Hematopoietic multipotent progenitor cell treated with erythropoietin and hydrocortisone succinate and interleukin-3 and kit ligand, for 8 days (in vitro differentiated cells): ENCODE results near the gene HOXC10.

Experiments
- DNase-seq: peaks from one replicate; pipeline ENCODE4 v3.0.0-alpha.2; 2015

The HOXC10 gene

DNA sequence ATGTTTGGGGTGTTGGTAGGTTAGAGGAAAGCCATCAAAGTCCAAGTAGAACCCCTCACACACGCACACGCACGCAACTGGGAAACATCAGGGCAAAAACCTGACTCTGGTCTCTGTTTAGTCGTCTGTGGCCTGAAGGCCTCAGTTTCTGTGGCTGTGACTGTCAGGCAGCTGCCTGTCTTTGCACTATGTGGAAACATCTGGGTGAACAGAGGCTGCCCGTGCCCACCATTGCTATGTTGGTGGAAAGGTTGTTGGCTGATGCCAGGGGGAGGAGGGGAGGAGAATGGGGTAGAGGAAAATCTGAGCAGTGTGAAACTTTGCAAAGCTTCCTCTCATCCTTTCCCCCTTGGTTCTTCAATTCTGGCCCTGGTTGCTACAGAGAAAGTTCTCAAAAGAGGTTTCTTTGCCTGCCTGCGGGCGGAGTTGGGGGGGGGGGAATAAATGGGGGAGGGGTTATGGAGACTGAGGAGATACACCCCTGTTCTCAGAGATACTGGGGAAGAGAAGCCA is 7.5 kb downstream of the HOXC10 start:
- no peak for DNase-seq

DNA sequence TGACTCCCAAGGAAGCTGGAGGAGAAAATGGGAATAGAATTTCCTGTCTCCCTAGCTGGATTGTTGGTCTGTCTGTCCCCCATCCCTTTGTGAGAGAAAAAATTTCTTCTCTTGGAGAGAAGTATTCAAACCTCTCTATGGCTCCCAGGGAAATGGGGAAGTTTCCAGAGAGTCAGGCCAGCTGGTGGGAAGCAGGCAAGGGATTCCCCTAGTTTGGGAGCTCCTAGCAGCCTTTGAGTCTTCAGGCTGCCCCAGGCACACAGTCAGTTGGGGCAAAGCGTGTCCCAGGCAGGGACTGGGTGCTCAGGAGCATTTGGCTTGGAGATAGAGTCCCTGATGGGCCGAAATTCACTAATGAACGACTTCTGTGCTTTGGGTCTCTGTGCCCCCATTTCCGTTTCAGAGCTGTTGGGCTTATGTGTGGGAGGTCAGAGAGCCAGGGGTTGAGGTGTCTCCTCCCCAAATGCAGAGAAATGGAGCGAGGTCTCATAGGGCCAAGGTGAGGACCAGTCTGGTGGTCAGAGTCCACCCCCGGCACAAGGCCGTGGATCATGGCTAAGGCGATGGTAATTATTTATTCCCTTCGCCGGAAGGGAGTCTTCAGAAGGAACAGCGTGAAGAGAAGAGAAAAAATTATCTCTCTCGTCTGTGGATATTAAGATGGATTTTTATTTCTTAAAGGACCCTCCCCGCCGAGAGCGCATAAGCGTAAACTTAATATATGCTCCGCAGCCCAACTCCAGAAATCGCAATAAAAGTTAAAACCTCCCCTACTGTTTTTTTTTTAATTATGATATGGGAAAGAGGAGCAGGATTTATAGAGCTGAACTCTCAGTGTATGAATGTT is 8.4 kb downstream of the HOXC10 start:
- no peak for DNase-seq

DNA sequence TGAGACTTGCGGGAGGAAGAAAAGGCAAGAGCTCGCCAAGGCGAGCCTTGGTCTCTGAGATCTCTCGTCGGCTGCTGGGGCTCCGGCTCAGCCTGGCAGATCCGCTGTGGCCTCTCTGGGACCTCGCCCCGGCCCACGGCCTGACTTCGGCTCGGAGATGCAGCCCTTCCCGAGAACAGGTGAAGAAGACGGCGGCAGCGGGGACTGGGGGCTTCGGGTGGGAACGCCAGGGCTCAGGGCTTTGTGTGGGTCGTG is 9.0 kb downstream of the HOXC10 start:
- no peak for DNase-seq

DNA sequence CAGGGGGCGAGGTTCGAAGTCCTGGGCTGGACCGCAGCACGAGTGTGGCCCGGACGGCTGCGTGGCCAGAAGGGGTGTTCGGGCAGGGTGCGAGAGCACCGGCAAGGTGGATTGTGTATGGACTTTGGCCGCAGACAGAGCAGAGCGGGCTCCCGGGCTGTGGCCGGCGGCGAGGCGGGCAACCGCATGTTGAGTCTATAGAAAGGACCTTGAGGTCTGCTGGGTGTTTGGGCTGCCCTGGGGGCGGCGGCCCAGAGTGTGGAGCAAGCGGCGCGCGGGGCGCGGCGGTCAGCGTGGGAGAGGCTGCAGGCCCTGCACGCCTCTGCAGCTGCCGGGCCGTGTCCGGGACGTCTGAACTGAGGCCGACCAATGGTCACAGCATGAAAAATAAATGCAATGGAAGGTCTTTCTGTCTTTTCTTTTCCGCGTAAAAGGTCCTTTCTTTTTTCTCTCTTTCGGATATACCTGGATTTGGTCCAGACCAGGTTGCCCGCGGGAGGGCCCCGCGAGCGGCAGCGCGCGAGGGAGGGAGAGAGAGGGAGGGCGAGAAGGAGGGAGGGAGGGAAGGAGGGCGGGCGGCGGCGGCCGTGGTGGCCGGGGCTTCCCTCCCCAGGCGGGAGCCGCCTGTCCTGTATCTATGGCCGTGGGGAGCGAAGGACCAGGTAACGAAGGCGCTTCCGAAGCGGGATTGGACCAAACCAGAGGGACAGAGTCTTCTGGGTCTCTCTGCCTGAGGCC is 9.5 kb downstream of the HOXC10 start:
- DNase-seq, result no peak

DNA sequence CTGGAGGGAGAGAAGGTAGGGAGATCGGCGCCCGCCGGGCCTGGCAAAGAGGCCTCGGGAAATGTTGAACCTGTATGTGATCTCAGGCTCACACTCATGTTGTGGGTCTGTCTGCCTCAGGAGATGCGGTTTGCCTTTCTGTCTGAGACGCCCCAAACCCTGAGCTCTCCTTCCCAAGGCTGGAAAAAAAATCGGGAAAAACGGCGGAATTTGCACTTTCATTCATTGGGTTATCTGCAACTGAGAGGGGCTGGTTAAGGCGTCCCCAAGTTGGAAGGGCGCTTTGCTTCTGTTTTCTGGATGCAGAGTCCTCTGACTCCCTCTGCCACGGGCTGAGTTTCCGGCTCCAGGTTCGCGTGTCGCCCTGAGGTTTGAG is 10.0 kb downstream of the HOXC10 start:
- no peak for DNase-seq

DNA sequence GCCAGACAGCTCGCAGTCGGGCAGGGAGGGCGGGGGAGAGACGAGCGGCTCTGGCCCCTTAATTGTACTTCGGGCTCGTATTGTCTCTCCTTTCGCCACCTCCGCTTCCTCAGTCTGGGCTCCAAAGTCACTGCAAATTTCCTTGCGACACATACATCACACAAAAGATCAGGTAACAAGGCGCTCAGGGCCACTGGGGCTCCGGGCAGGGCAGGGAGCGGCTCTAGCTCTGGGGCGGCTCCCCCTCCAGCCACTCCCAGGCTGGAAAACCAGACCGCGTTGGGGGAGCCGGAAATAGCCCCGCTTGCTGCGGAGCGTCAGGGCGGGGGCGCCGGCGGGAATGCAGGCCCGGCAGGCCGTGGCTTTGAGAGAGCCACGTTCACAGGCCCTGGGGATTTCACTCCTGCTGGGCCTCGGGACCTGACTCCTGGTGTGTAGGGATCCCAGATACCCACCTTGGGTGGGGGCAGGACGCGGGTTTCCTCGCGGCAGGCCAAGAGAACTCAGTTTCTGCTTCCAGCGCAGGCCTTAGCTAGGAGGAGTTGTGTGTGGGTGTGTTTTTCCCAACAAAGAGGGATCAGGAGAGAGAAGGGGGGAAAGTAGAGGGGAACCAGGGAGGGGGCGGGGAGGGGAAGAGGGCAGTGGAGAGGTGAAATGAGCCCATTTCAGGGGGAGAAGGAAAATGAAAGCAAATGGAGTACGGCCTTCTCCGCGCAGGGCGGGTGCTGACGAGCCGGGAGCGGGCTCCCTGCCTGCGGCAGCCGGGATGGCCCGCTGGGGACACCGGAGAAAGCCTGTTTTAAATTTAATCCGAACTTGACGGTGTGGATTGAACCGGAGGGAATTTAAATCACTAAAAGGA is 10.7 kb downstream of the HOXC10 start:
- DNase-seq, result no peak

DNA sequence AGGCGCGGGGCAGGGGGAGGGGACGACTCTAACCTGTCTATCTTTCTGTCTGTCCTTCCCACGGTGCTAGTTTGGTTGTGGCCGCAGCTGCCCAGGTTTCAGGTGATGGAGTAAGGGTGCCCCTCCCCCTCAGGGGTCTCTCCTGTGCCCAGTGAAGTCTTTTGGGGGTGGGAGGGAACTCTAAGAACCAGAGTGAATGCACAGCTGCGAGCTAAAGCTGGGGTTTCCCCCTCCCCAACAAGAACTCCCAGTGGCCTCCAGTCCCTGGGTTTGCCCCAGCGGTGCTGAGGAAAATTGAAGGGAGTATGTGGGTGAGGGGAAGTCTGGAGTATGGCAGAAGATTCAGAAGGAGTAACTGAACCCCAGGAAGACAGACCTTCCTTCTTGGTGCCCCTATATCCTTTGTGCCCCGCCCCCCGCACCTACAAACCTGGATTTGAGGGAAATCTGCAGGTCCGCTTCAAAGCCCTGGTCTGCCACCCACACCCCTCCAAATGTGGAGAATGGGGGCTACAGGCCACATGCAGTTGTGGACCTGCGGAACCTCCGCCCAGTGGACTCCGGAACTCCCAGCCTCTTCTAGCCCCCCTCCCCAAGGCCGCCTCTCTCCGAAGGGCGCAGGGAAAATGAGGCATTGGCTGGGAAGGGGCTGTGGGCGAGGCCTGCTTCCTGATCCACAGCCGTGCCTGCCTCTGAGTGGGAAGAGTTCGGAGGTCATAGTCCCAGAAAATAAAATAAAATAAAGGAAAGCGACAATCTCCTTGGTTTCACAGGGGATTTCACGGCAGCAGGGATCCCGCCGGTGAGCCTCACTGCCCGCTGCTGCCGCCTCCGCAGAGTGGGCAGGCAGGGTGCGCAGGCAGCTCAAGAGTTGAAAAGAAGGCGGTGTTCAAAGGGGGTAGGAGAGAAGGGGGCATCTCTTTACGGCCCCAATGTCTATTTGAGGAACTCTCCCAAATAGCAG is 11.6 kb downstream of the HOXC10 start:
- no peak for DNase-seq

DNA sequence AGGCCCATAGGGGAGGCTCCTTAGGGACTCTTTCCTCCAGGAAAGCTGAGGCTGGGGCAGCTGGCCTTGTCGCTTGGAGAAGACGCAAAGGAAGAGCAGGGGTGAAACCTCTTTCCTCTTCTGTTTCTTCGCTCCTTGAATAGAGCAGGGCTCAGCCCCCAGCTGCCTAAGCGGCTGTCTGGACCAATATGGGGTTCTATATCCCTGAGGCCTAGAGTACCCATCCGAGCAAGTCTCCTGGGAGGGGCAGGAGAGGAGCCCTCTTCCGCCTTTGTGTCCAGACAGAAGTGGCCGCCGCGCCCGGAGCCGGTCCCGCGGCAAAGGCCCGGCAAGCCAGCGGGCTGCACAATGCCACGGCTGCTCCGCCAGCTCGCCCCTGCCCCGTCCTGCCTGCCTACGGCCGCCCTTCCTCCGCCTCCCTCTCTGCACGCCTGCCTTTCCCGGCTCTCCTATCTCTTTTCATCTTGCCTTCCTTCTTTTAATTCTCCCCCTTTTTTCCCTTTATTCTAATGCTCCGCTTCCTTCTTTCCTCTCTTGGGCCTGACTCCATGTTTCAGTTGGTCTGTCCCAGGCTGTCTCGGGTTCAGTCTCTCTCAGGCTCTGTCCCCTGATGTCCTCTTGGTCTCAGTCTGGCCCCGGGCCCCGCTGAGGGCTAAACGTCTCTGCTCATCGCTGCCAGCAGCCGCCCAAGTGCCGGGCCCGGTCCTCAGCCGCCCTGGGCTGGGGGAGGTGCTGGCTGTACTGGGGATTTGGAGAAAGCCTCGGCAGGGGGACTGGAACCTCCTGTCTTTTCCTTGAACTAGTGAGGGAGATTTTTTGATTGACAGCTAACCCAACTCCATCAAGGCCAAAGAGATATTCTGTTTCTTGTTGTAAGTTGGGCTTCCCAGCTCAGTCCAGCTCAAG is 12.5 kb downstream of the HOXC10 start:
- DNase-seq, result no peak

DNA sequence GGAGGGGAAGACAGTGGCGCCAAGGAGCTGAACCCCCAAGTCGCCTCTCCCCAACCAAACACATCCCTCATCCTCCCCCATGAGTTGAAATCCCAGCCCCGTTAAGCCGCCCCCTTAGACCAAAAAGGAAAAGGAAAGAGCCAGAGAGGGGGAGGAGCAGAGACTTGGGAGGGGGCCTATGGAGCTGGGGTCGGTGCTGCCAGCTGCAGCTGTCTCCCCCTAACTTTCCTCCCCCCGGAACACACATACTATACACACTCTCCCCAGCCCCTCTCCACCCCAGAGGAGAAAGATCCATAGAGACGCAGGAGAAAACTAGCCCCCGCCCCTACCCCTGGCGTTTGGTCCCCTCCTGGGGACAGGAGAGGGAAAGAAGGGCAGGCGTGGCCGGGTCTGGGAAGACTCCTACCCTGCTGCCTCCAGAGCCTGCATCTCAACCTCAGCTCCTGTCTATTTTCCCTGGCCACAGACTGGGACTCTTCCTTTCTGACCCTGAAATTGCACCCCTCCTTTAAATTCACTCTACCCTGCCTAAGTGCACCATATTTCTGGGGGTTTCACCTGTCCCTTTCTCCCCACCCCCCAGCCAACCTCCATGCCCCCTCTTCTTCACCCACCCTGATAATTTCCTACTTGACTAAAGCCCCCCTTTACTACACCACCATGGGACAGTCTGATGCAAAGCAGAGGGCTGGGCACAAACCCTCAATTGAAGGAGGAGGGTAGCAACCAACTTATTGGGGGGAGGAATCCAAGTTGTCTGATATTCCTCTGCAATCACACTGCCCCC is 13.4 kb downstream of the HOXC10 start:
- no peak for DNase-seq

DNA sequence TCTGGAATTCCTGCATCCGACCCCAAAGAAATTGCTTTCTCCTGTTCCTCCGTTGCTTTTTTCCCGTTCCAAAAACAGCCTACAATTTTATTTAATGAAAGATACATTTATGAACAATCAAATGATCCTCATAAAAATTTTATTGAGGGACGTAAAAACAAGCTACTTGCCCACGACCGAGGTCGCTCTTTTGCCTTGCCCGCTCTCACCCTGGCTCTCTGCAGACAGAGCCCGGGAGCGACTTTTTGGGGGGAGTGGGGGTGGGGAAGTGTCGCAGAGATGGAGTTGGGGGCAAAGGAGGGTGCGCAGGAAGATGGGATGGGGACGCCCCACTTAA is 13.9 kb downstream of the HOXC10 start:
- no peak for DNase-seq

DNA sequence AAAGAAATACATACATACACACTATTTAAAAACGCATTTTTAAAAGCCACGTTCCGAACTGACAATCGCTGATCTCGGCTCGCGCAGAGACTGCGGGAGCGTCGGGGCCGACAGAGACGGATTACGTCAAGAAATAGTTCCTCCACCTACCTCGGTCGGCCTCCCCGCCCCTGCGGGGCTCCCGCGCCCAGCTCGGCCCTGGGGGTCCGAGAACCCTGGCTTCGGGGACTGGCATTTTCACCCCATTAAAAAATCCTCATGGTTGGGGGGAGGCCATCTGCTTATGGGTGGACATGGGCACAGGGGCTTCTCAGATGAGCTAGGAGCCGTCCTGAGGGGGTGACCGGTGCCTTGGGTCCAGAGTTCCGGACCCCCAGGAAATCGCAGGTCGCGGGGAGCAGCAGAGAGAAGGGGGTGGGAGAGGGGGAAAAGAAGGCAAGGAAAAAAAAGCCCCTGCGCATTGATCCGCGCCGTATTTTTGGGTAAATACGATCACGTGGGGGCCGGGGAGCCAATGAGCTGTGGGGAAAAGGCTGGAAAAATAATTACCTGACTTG is 14.7 kb downstream of the HOXC10 start:
- no peak for DNase-seq

DNA sequence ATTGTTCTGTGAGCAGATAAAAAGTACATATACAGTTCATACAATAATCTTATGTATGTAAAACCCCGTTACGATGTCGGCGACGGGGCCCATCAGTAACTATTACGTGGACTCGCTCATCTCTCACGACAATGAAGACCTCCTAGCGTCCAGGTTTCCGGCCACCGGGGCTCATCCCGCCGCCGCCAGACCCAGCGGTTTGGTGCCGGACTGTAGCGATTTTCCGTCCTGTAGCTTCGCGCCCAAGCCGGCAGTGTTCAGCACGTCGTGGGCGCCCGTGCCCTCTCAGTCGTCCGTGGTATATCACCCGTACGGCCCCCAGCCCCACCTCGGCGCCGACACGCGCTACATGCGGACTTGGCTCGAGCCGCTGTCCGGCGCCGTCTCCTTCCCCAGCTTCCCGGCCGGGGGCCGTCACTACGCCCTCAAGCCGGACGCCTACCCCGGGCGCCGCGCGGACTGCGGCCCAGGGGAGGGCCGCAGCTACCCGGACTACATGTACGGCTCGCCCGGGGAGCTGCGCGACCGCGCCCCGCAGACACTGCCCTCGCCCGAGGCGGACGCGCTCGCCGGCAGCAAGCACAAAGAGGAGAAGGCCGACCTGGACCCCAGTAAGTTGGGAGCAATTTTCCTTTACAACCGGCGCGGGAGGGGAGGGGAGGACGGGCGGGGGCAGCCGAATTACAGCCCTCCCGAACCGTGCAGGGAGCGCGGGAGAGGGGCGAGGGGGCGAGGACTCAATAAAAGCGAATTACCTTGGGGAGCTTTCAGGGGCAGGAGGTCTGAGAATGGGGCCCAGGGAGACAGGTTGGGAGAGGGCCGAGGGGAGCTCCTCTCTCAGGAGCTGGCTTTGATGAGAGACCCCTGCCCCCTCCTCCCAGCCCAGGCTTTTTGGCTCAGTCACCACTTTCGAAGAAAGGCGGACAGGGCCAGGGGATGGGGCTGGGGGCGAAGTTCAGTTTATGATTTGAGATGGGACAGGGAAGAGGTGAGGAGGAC is 15.5 kb downstream of the HOXC10 start, which contains the start of gene HOXC9:
HOXC9 (plus strand) TSS at position 46 of the 999 bp plus-strand sequence; CDS start at position 74, 28 bp downstream.
- DNase-seq, result no peak

DNA sequence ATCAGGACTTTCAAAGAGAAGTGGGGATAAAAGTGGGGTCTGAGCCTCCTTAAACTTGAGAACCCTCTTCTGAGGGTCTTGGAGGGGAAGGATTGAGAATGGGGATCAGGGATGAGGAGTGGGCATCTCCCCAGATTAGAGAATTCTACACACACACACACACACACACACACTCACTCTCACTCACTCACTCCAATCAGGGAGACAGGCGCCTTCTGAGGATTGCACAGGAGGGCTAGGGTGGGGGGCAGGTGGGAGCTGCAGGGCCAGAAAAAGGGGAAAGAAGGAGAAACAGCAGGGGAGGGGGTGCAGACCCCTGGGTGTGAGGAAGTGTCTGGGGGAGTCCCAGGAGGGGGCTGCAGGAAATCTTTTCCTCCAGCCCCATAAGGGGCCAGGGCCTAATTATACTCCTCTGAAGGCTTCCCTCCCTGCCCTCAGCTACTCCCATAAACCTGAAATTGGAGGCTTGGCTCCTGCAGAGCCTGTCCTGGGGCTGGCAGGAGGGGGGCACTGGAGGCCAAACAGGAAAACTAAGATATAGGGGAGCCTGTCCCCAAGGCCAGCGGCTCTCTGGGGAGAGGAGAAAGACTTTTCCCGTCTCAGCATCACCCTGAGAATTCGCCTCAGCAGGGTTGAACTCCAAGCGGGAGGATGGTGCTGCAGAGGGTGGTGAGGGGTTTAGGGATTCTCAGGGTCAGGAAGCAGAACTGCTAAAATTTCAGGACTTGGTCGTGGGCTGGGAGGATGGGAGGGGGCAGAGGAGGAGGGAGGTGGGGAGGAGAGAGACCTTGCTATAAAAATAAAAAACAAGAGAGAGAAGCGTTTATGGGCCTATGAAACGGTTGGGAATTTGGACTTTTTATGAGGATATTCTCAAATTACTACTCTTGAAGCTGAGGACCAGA is 16.6 kb downstream of the HOXC10 start:
- no peak for DNase-seq

DNA sequence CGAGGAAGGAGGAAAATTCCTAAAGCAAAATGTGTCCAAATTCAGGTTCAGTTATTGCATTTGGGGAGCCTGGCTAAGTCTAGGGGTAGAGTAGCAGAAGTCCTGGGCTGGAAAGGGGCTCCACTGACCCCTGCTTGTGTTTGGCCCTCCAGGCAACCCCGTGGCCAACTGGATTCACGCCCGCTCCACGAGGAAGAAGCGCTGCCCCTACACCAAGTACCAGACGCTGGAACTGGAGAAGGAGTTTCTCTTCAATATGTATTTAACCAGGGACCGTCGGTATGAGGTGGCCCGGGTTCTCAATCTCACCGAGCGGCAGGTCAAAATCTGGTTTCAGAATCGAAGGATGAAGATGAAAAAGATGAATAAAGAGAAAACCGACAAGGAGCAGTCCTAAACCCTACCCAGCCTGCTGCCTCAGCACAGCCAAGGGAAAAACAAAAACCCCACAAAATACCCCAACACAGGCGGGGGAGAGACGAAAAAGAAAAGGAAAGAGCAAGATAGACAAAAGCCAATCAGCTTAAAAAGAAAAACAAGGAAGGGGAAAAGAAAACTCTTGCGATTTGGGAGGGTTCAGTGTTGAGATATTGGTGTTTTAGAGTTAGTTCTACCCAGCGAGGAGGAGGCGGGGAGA is 17.4 kb downstream of the HOXC10 start:
- no peak for DNase-seq

DNA sequence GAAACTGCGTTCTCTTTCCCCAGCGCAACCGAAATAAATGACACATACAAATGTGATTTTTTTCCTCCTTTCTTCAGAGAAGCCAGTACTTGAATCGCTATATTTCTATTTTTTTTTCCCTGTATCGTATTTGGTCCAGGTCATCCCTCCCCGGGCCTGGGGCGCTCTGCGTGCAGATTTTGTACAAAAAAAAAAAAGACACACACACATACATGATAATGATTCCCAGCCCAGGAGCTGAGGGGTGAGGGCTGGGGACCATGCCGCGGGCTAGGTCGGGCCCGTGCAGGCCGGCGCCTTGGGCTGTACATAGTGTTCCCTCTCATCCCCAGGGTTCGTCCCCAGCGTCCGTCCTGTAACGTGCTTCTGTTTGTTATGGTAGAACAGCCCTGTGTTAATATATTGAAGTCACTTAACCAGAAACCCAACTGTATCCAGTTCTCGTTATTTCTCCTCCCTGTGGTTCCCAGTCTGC is 18.0 kb downstream of the HOXC10 start:
- no peak for DNase-seq

DNA sequence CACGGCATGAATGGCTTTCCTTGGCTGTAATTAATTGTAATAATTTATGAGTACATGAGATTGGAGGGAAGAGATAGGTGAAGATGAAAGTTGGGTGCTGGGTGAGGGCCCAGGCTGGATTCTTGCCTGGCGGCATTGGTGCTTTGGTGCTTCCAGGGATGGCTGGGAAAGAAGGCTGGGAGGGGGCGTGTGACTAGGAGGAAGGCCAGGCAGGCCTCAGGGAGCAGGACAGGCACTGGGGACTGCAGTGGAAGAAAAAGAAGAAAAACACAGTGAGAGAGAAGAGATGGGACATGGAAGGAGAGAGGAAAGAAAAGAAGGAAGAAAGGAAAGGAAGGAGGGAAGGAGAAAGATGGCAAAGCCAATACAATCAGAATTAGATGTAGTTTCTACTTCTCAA is 18.7 kb downstream of the HOXC10 start:
- no peak for DNase-seq
